ENCODE results near the gene GNAQ.

Gene GNAQ

GRCh38 chr9:77838986-77839385 lies 192.6 kb downstream of the GNAQ start:
- peaks cover 4 to 10% of the 10 kb centered on the region in 2 donors for H3K4me1 Mint-ChIP-seq
- no peaks in the 10 kb centered on the region for H3K9me3 Mint-ChIP-seq
- H3K27me3 Mint-ChIP-seq, result no peaks in the 10 kb centered on the region
- ATAC-seq (replicated peaks), result no peak
- peaks cover 0 to 1% of the 10 kb centered on the region in 2 donors for H3K36me3 Mint-ChIP-seq
- H3K27ac Mint-ChIP-seq, result no peak overlapping the region
- DNase-seq, result no peak
- no peak overlapping the region for H3K4me3 Mint-ChIP-seq

- Mint-ChIP-seq H3K36me3 (peaks cover 0 to 1% of the 10 kb centered on the region in 2 donors), H3K9me3 (no peaks in the 10 kb centered on the region), H3K27me3 (no peaks in the 10 kb centered on the region), H3K27ac (no peak overlapping the region), H3K4me1 (no peaks in the 10 kb centered on the region), H3K4me3 (no peak overlapping the region)
- no peak for DNase-seq
- no peak for ATAC-seq (replicated peaks)
Observed at GRCh38 chr9:77834898-77835488, 196.6 kb downstream of the GNAQ start.

GRCh38 chr9:77833561-77834429 lies 197.8 kb downstream of the GNAQ start:
- H3K27me3 Mint-ChIP-seq, result no peaks in the 10 kb centered on the region
- H3K36me3 Mint-ChIP-seq, result no peaks in the 10 kb centered on the region
- no peaks in the 10 kb centered on the region for H3K9me3 Mint-ChIP-seq
- DNase-seq, result no peak
- no peak overlapping the region for H3K4me3 Mint-ChIP-seq
- H3K4me1 Mint-ChIP-seq, result no peaks in the 10 kb centered on the region
- no peak overlapping the region for H3K27ac Mint-ChIP-seq
- no peak for ATAC-seq (replicated peaks)

GRCh38 chr9:77832639-77833038 lies 199.0 kb downstream of the GNAQ start:
- H3K9me3 Mint-ChIP-seq, result no peaks in the 10 kb centered on the region
- ATAC-seq (replicated peaks) (no peak), DNase-seq (no peak)
- H3K27ac Mint-ChIP-seq, result no peak overlapping the region
- H3K4me1 Mint-ChIP-seq, result peaks cover 0 to under 1% of the 10 kb centered on the region in 2 donors
- no peaks in the 10 kb centered on the region for H3K27me3 Mint-ChIP-seq
- no peaks in the 10 kb centered on the region for H3K36me3 Mint-ChIP-seq
- no peak overlapping the region for H3K4me3 Mint-ChIP-seq

GRCh38 chr9:77831781-77832180 lies 199.8 kb downstream of the GNAQ start:
- DNase-seq (no peak), ATAC-seq (replicated peaks) (no peak)
- Mint-ChIP-seq H3K4me3 (no peak overlapping the region), H3K36me3 (no peaks in the 10 kb centered on the region), H3K27ac (no peak overlapping the region), H3K27me3 (no peaks in the 10 kb centered on the region), H3K4me1 (peaks cover 2 to 8% of the 10 kb centered on the region in 2 donors), H3K9me3 (no peaks in the 10 kb centered on the region)

- H3K27me3 Mint-ChIP-seq, result no peaks in the 10 kb centered on the region
- no peak for DNase-seq
- no peak for ATAC-seq (replicated peaks)
- no peaks in the 10 kb centered on the region for H3K36me3 Mint-ChIP-seq
- H3K27ac Mint-ChIP-seq, result no peak overlapping the region
- H3K4me1 Mint-ChIP-seq, result peaks cover 2 to 13% of the 10 kb centered on the region in 2 donors
- H3K9me3 Mint-ChIP-seq, result no peaks in the 10 kb centered on the region
- H3K4me3 Mint-ChIP-seq, result no peak overlapping the region
Observed at GRCh38 chr9:77830618-77831285, 200.9 kb downstream of the GNAQ start.

GRCh38 chr9:77829420-77829819 lies 202.2 kb downstream of the GNAQ start:
- Mint-ChIP-seq H3K4me1 (peaks cover 2 to 13% of the 10 kb centered on the region in 2 donors), H3K36me3 (no peaks in the 10 kb centered on the region), H3K27ac (no peak overlapping the region), H3K27me3 (no peaks in the 10 kb centered on the region), H3K4me3 (no peak overlapping the region), H3K9me3 (no peaks in the 10 kb centered on the region)
- DNase-seq (no peak), ATAC-seq (replicated peaks) (no peak)

GRCh38 chr9:77827104-77827784 lies 204.4 kb downstream of the GNAQ start:
- DNase-seq (no peak), ATAC-seq (replicated peaks) (peak; percentile 41 to 43)
- Mint-ChIP-seq H3K9me3 (no peaks in the 10 kb centered on the region), H3K27me3 (no peaks in the 10 kb centered on the region), H3K27ac (no peak overlapping the region), H3K4me1 (peaks cover 2 to 13% of the 10 kb centered on the region in 2 donors), H3K36me3 (no peaks in the 10 kb centered on the region), H3K4me3 (no peak overlapping the region)

GRCh38 chr9:77826621-77827020 lies 205.0 kb downstream of the GNAQ start:
- DNase-seq (no peak), ATAC-seq (replicated peaks) (no peak)
- H3K27ac Mint-ChIP-seq, result no peak overlapping the region
- H3K36me3 Mint-ChIP-seq, result no peaks in the 10 kb centered on the region
- H3K9me3 Mint-ChIP-seq, result no peaks in the 10 kb centered on the region
- H3K4me3 Mint-ChIP-seq, result no peak overlapping the region
- H3K27me3 Mint-ChIP-seq, result no peaks in the 10 kb centered on the region
- H3K4me1 Mint-ChIP-seq, result peaks cover 2 to 13% of the 10 kb centered on the region in 2 donors

- Mint-ChIP-seq H3K27me3 (no peaks in the 10 kb centered on the region), H3K4me1 (peaks cover 2 to 13% of the 10 kb centered on the region in 2 donors), H3K4me3 (no peak overlapping the region), H3K27ac (no peak overlapping the region), H3K9me3 (no peaks in the 10 kb centered on the region), H3K36me3 (no peaks in the 10 kb centered on the region)
- no peak for DNase-seq
- ATAC-seq (replicated peaks), result no peak
Observed at GRCh38 chr9:77826116-77826515, 205.5 kb downstream of the GNAQ start.

GRCh38 chr9:77825361-77825760 lies 206.2 kb downstream of the GNAQ start:
- H3K36me3 Mint-ChIP-seq, result no peaks in the 10 kb centered on the region
- DNase-seq (no peak), ATAC-seq (replicated peaks) (no peak)
- no peak overlapping the region for H3K27ac Mint-ChIP-seq
- H3K4me1 Mint-ChIP-seq, result peaks cover 2 to 13% of the 10 kb centered on the region in 2 donors
- H3K9me3 Mint-ChIP-seq, result no peaks in the 10 kb centered on the region
- H3K4me3 Mint-ChIP-seq, result no peak overlapping the region
- H3K27me3 Mint-ChIP-seq, result no peaks in the 10 kb centered on the region

GRCh38 chr9:77820293-77820954 lies 211.2 kb downstream of the GNAQ start:
- no peaks in the 10 kb centered on the region for H3K36me3 Mint-ChIP-seq
- H3K4me3 Mint-ChIP-seq, result no peak overlapping the region
- ATAC-seq (replicated peaks), result no peak
- no peak overlapping the region for H3K27ac Mint-ChIP-seq
- H3K9me3 Mint-ChIP-seq, result no peaks in the 10 kb centered on the region
- peaks cover 0 to 3% of the 10 kb centered on the region in 2 donors for H3K27me3 Mint-ChIP-seq
- peaks cover 0 to 2% of the 10 kb centered on the region in 2 donors for H3K4me1 Mint-ChIP-seq
- DNase-seq, result no peak

- no peaks in the 10 kb centered on the region for H3K9me3 Mint-ChIP-seq
- no peak overlapping the region for H3K4me3 Mint-ChIP-seq
- H3K4me1 Mint-ChIP-seq, result peaks cover 0 to 2% of the 10 kb centered on the region in 2 donors
- H3K36me3 Mint-ChIP-seq, result no peaks in the 10 kb centered on the region
- no peak overlapping the region for H3K27ac Mint-ChIP-seq
- DNase-seq (no peak), ATAC-seq (replicated peaks) (no peak)
- H3K27me3 Mint-ChIP-seq, result peaks cover 0 to 3% of the 10 kb centered on the region in 2 donors
Observed at GRCh38 chr9:77819657-77820056, 212.0 kb downstream of the GNAQ start.
